NT2/D1 (cell line): Measurements from ENCODE around the gene PRODH2.

Source experiments
- YY1 ChIP-seq: IDR thresholded peaks from 2 replicates; pipeline ENCODE4 v1.6.1; 2011; ENCODE audit not compliant: insufficient read length, insufficient read depth
- ZNF274 ChIP-seq: IDR thresholded peaks from 2 replicates; pipeline ENCODE4 v1.6.1; 2011; ENCODE audit warnings: mild to moderate bottlenecking, low read depth, low read length

- TF ChIP-seq ZNF274 (no peak), YY1 (no peak)
These were observed 26.1 kb downstream of the PRODH2 start for GRCh38 chr19:35786299-35787160.
